Heart right ventricle (tissue), 16 donors: Measurements from ENCODE around the gene MRPL21. TPM values are rescaled to one million over a fixed set of nuclear protein-coding genes. Genes with fewer than 3 reads are reported as not detected.

Experiments used
- ATAC-seq, 8 donors: fragments of 200-7000 bp; cut with Tn5 transposase; one replicate each; pipeline ENCODE4 v1.9.1; 2020; ENCODE audit warnings: mild to moderate bottlenecking in 8 of 8, moderate library complexity in 8 of 8, moderate number of reproducible peaks in 1 of 8
- DNase-seq, 2 donors: peaks; one replicate each; pipeline ENCODE4 v3.0.0-alpha.2; 2020
- H3K27ac ChIP-seq, 10 donors: fragments of 200-600 bp; sonication (generic) in 2 of 10; one replicate each; pipeline versions ENCODE4 v1.5.0 to v1.8.0; 2020 to 2022; ENCODE audit warnings: mild to moderate bottlenecking in 3 of 10
- H3K27me3 ChIP-seq, 7 donors: fragments of 200-600 bp; one replicate each; pipeline ENCODE4 v1.8.0; 2021 to 2022; ENCODE audit warnings: mild to moderate bottlenecking in 2 of 7
- H3K36me3 ChIP-seq, 9 donors: fragments of 200-600 bp; sonication (generic) in 1 of 9; one replicate each; pipeline versions ENCODE4 v1.5.0 to v1.8.0; 2020 to 2022; ENCODE audit warnings: mild to moderate bottlenecking in 2 of 9
- H3K4me1 ChIP-seq, 9 donors: fragments of 200-600 bp; sonication (generic) in 1 of 9; one replicate each; pipeline versions ENCODE4 v1.5.0 to v1.8.0; 2020 to 2022; ENCODE audit warnings: mild to moderate bottlenecking in 4 of 9
- H3K4me3 ChIP-seq, 10 donors: fragments of 200-600 bp; sonication (generic) in 2 of 10; one replicate each; pipeline versions ENCODE4 v1.5.0 to v1.8.0; 2020 to 2022; ENCODE audit warnings: mild to moderate bottlenecking in 7 of 10, moderate library complexity in 2 of 10
- H3K9me3 ChIP-seq, 11 donors: fragments of 200-600 bp in 10 of 11; sonication (generic) in 2 of 11; one replicate each; pipeline versions ENCODE4 v1.5.0 to v1.8.0; 2013 to 2022; ENCODE audit warnings: mild to moderate bottlenecking in 2 of 11, control low read depth in 1 of 11, moderate library complexity in 1 of 11
- WGBS, 2 donors: extraction: QIAGEN DNeasy Blood & Tissue Kit; methylation state at CpG; one replicate each; pipeline ENCODE4 v1.1.7; 2013; ENCODE audit warnings: inconsistent platforms in 1 of 2; 5-methylcytosine and 5-hydroxymethylcytosine counted together
- intact Hi-C, 10 donors: fragments of 100-400 bp; cut with DNase I; formaldehyde crosslinking; loops; one replicate each; pipeline versions ENCODE4 v1.11.1 to v1.14.2; 2022
- polyA plus RNA-seq, 2 donors: library from polyadenylated mRNA; stranded (reverse); fragments of 200-250 nt; gene quantifications; one replicate each; pipeline ENCODE4 v1.2.3, GENCODE V29; 2013
- total RNA-seq, 10 donors: library from RNA; stranded (reverse); fragmentation: NEBNext Ultra II Directional in 3 of 10; extraction: Animal tissue kit (Norgen Biotek cat#: 25700) in 3 of 10; gene quantifications; one replicate each; pipeline versions ENCODE4 v1.2.1 to v1.2.4, GENCODE V29; 2021 to 2023
- TF ChIP-seq, protein P1 (sequence below), 9 donors: fragments of 200-600 bp; sonication (generic) in 2 of 9; IDR thresholded peaks; one replicate each; pipeline versions ENCODE4 v1.5.0 to v1.8.0; 2021 to 2022; ENCODE audit warnings: antibody characterized with exemption in 9 of 9, mild to moderate bottlenecking in 5 of 9, moderate library complexity in 1 of 9
- donor health status: Arrhythmogenic right ventricular cardiomyopathy.
- donor health status: ischemic (EF 13 %, LVEDD 7.1; RV severe dilation, severe dysfunction).
- donor health status: healthy with polysubstance abuse.
- donor health status: DM: no; HTN: yes; CAD: no.
- donor health status: DM: no; HTN: no; CAD: no.
- donor health status: ischemic (EF 25% LVEDD 6.9; RV normal size, moderate dysfunction).
- donor health status: ischemic (EF 25% LVEDD 5.7; RV mildly dilated, moderate dysfunction).
- donor health status: healthy.
- donor health status: DM: yes; HTN: yes; CAD: no.
- donor health status: Ischemic cardiomyopathy.
- donor health status: ischemic (EF 35%, LVEDD 5.7; RV mildly dilated, moderate dysfunction).
- donor health status: nonischemic (EF 11% LVEDD 7.7; RV severe dilation, severe dysfunction).
- donor health status: DM: yes; HTN: yes; CAD: no.
- donor health status: PGD.
- donor health status: ischemic (EF 29% LVEDD 5.4; RV normal size, mild dysfunction).
- donor health status: nonischemic (EF 23%, LVEDD 6.1; RV moderate dilation, normal function).

Gene MRPL21
- total and polyA plus RNA-seq, 12 donors = 63.2 to 186 (median 106) TPM

DNA sequence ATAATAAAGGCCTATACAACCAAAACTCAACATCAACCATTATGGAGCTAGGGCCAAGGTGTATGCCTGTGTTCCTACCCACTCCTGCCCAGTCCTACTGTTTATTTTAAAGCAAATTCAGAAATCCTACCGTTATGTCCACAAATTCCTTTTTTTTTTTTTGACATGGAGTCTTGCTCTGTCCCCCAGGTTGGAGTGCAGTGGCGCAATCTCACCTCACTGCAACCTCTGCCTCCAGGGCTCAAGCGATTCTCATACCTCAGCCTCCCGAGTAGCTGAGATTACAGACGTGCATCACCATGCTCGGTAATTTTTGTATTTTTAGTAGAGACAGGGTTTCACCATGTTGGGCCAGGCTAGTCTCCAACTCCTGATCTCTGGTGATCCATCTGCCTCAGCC, 58.8 kb downstream of the MRPL21 start:
- Histone ChIP-seq H3K36me3 (no peaks in the 10 kb centered on the region), H3K27me3 (no peaks in the 10 kb centered on the region), H3K9me3 (no peaks in the 10 kb centered on the region), H3K4me1 (peaks cover 0 to 44% (median 34%) of the 10 kb centered on the region in 9 donors), H3K4me3 (no peak overlapping the region), H3K27ac (peak overlapping the region in 2 of 10 donors; percentile 91 to 97)
- ATAC-seq (no peak), DNase-seq (no peak)
- 76 to 89% methylated on average over 6 of the region's 6 CpGs for WGBS, 2 donors
- TF ChIP-seq, protein P1, sequence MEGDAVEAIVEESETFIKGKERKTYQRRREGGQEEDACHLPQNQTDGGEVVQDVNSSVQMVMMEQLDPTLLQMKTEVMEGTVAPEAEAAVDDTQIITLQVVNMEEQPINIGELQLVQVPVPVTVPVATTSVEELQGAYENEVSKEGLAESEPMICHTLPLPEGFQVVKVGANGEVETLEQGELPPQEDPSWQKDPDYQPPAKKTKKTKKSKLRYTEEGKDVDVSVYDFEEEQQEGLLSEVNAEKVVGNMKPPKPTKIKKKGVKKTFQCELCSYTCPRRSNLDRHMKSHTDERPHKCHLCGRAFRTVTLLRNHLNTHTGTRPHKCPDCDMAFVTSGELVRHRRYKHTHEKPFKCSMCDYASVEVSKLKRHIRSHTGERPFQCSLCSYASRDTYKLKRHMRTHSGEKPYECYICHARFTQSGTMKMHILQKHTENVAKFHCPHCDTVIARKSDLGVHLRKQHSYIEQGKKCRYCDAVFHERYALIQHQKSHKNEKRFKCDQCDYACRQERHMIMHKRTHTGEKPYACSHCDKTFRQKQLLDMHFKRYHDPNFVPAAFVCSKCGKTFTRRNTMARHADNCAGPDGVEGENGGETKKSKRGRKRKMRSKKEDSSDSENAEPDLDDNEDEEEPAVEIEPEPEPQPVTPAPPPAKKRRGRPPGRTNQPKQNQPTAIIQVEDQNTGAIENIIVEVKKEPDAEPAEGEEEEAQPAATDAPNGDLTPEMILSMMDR (IDR thresholded peaks at IDR 0.05) = no peak
- intact Hi-C loops = loop anchor here in 3 of 10 donors (5.0 to 10.0 kb wide), 4 partner anchors 38 to 62 kb away; partner anchors contain the start of genes IGHMBP2 (in 1 of the 3) and MRPL21 (in 1 of the 3)

GRCh38 chr11:68844376-68844775, 59.3 kb downstream of the MRPL21 start:
- WGBS, 2 donors = 72 to 85% methylated on average over 3 of the region's 3 CpGs
- intact Hi-C loops = loop anchor here in 3 of 10 donors (5.0 to 10.0 kb wide), 4 partner anchors 37 to 62 kb away; partner anchors contain the start of genes IGHMBP2 (in 1 of the 3) and MRPL21 (in 1 of the 3)
- no peaks in the 10 kb centered on the region for H3K36me3 ChIP-seq
- H3K27ac ChIP-seq = peak overlapping the region; percentile 2 to 99 (median 74)
- peaks cover 4 to 48% (median 38%) of the 10 kb centered on the region in 9 donors for H3K4me1 ChIP-seq
- H3K4me3 ChIP-seq = peak overlapping the region in 9 of 10 donors; percentile 74 to 98 (median 91)
- DNase-seq (no peak), ATAC-seq (no peak)
- TF ChIP-seq, protein P1 (IDR thresholded peaks at IDR 0.05) = no peak
- no peaks in the 10 kb centered on the region for H3K27me3 ChIP-seq
- no peaks in the 10 kb centered on the region for H3K9me3 ChIP-seq

DNA sequence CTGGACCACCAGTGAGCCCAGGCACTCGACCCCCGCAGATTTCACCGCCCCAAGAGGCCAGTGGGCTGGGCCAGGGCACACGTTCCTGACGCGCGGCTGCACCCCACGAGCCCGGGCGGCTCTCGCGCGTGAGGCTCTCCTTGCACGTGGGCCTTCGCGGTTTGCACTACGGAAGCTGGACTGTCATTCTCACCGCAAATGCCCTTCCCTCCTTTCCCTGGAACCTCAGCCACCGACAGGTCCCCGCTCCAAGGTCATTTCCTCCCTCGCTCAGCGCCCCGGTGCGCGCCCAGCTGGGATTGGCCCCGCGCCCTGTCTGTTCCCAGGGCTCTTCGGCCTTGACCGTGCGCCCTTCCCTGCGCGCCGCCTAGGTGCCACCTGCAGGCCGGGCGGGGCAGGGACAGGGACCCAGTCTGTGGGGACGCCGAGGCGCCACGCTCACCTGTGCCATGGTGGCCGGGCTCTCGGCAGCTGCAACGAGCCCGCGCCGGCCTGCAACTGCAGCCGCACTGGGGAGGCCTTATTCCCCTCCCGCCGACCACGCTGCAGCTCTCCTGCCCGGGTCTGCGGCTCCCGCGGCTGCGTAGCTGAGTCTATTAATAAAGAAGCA, 59.8 kb downstream of the MRPL21 start:
- peak; percentile 80 to 87 for DNase-seq
- Histone ChIP-seq H3K27me3 (no peaks in the 10 kb centered on the region), H3K36me3 (no peaks in the 10 kb centered on the region), H3K27ac (peak overlapping the region; percentile 2 to 99 (median 74)), H3K4me1 (peaks cover 4 to 51% (median 43%) of the 10 kb centered on the region in 9 donors), H3K9me3 (no peaks in the 10 kb centered on the region), H3K4me3 (peak overlapping the region in 9 of 10 donors; percentile 74 to 98 (median 91))
- ATAC-seq = peak; percentile 41 to 81 (median 60)
- TF ChIP-seq, protein P1 (IDR thresholded peaks at IDR 0.05) = peak in 8 of 9 donors; percentile 46 to 76 (median 66)
- 5% methylated on average over 53 to 54 of the region's 54 CpGs for WGBS, 2 donors
- intact Hi-C loops = loop anchor here in 3 of 10 donors (5.0 to 10.0 kb wide), 4 partner anchors 37 to 62 kb away; partner anchors contain the start of genes IGHMBP2 (in 1 of the 3) and MRPL21 (in 1 of the 3)

GRCh38 chr11:68843052-68843561, 60.5 kb downstream of the MRPL21 start:
- intact Hi-C loops = loop anchor here in 3 of 10 donors (5.0 to 10.0 kb wide), 4 partner anchors 36 to 62 kb away; partner anchors contain the start of genes IGHMBP2 (in 1 of the 3) and MRPL21 (in 1 of the 3)
- H3K9me3 ChIP-seq = no peaks in the 10 kb centered on the region
- peak in 1 of 2 donors; percentile 53 for DNase-seq
- no peak for ATAC-seq
- no peaks in the 10 kb centered on the region for H3K36me3 ChIP-seq
- H3K27ac ChIP-seq = peak overlapping the region in 9 of 10 donors; percentile 69 to 99 (median 91)
- H3K27me3 ChIP-seq = no peaks in the 10 kb centered on the region
- TF ChIP-seq, protein P1 (IDR thresholded peaks at IDR 0.05) = no peak
- H3K4me1 ChIP-seq = peaks cover 8 to 58% (median 50%) of the 10 kb centered on the region in 9 donors
- H3K4me3 ChIP-seq = peak overlapping the region in 9 of 10 donors; percentile 74 to 98 (median 91)
- 24 to 40% methylated on average over 23 of the region's 23 CpGs for WGBS, 2 donors
